Neural cell (in vitro differentiated cells): ENCODE data around the gene DSCAM.

Experiments
- EP300 ChIP-seq: fragments of 450-650 bp; conservative IDR thresholded peaks from 2 replicates; pipeline ENCODE4 v1.6.1; 2014; ENCODE audit warnings: antibody characterized with exemption, mild to moderate bottlenecking, moderate library complexity; ENCODE audit not compliant: poor library complexity, severe bottlenecking
- EZH2 ChIP-seq: fragments of 200-600, 300-800 bp; shearing (Covaris generic), sonication (generic); IDR thresholded peaks from 2 replicates; pipeline ENCODE4 v1.6.1; 2014; ENCODE audit warnings: antibody characterized with exemption, low read length, borderline replicate concordance, mild to moderate bottlenecking; ENCODE audit not compliant: insufficient read depth, poor library complexity, severe bottlenecking
- MXI1 ChIP-seq: fragments of 450-650 bp; conservative IDR thresholded peaks from 2 replicates; pipeline ENCODE4 v1.6.1; 2014; ENCODE audit warnings: antibody characterized with exemption, mild to moderate bottlenecking; ENCODE audit not compliant: poor library complexity, severe bottlenecking
- POLR2AphosphoS5 ChIP-seq: IDR thresholded peaks from 2 replicates; pipeline ENCODE4 v1.6.1; 2012
- RAD21 ChIP-seq: fragments of 450-650 bp; conservative IDR thresholded peaks from 2 replicates; pipeline ENCODE4 v1.6.1; 2014; ENCODE audit warnings: antibody characterized with exemption, mild to moderate bottlenecking, moderate library complexity
- SMC3 ChIP-seq: fragments of 450-650 bp; conservative IDR thresholded peaks from 2 replicates; pipeline ENCODE4 v1.6.1; 2014; ENCODE audit warnings: antibody characterized with exemption, mild to moderate bottlenecking, moderate library complexity; ENCODE audit not compliant: poor library complexity
- TAF1 ChIP-seq: IDR thresholded peaks from 2 replicates; pipeline ENCODE4 v1.6.1; 2012; ENCODE audit warnings: low read depth
- TF ChIP-seq, protein P1 (sequence below): fragments of 450-650 bp; IDR thresholded peaks from 2 replicates; pipeline ENCODE4 v1.5.1; 2014; ENCODE audit warnings: antibody characterized with exemption, mild to moderate bottlenecking, moderate library complexity; ENCODE audit not compliant: poor library complexity, severe bottlenecking
- TF ChIP-seq, protein P2 (sequence below): IDR thresholded peaks from 2 replicates; pipeline ENCODE4 v1.6.1; 2012; ENCODE audit warnings: borderline replicate concordance

- TF ChIP-seq, protein P1, sequence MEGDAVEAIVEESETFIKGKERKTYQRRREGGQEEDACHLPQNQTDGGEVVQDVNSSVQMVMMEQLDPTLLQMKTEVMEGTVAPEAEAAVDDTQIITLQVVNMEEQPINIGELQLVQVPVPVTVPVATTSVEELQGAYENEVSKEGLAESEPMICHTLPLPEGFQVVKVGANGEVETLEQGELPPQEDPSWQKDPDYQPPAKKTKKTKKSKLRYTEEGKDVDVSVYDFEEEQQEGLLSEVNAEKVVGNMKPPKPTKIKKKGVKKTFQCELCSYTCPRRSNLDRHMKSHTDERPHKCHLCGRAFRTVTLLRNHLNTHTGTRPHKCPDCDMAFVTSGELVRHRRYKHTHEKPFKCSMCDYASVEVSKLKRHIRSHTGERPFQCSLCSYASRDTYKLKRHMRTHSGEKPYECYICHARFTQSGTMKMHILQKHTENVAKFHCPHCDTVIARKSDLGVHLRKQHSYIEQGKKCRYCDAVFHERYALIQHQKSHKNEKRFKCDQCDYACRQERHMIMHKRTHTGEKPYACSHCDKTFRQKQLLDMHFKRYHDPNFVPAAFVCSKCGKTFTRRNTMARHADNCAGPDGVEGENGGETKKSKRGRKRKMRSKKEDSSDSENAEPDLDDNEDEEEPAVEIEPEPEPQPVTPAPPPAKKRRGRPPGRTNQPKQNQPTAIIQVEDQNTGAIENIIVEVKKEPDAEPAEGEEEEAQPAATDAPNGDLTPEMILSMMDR = no peak
- TF ChIP-seq POLR2AphosphoS5 = peak; percentile 25
- TF ChIP-seq EP300 = peak; percentile 35
- TF ChIP-seq SMC3 = no peak
- TF ChIP-seq RAD21 = no peak
- no peak for TF ChIP-seq EZH2
- TF ChIP-seq, protein P2, sequence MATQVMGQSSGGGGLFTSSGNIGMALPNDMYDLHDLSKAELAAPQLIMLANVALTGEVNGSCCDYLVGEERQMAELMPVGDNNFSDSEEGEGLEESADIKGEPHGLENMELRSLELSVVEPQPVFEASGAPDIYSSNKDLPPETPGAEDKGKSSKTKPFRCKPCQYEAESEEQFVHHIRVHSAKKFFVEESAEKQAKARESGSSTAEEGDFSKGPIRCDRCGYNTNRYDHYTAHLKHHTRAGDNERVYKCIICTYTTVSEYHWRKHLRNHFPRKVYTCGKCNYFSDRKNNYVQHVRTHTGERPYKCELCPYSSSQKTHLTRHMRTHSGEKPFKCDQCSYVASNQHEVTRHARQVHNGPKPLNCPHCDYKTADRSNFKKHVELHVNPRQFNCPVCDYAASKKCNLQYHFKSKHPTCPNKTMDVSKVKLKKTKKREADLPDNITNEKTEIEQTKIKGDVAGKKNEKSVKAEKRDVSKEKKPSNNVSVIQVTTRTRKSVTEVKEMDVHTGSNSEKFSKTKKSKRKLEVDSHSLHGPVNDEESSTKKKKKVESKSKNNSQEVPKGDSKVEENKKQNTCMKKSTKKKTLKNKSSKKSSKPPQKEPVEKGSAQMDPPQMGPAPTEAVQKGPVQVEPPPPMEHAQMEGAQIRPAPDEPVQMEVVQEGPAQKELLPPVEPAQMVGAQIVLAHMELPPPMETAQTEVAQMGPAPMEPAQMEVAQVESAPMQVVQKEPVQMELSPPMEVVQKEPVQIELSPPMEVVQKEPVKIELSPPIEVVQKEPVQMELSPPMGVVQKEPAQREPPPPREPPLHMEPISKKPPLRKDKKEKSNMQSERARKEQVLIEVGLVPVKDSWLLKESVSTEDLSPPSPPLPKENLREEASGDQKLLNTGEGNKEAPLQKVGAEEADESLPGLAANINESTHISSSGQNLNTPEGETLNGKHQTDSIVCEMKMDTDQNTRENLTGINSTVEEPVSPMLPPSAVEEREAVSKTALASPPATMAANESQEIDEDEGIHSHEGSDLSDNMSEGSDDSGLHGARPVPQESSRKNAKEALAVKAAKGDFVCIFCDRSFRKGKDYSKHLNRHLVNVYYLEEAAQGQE = no peak
- no peak for TF ChIP-seq TAF1
- TF ChIP-seq MXI1 = no peak
Measured at GRCh38 chr21:40481764-40482163, 365.2 kb downstream of the DSCAM start.
